ENCODE measurements around the gene B3GALT6. TPM values are rescaled to one million over a fixed set of nuclear protein-coding genes. Genes with fewer than 3 reads are reported as not detected.

Gene B3GALT6
- total RNA-seq, 4 donors from 2014 or later: 1.8 to 23.5 (median 17.6) TPM

DNA sequence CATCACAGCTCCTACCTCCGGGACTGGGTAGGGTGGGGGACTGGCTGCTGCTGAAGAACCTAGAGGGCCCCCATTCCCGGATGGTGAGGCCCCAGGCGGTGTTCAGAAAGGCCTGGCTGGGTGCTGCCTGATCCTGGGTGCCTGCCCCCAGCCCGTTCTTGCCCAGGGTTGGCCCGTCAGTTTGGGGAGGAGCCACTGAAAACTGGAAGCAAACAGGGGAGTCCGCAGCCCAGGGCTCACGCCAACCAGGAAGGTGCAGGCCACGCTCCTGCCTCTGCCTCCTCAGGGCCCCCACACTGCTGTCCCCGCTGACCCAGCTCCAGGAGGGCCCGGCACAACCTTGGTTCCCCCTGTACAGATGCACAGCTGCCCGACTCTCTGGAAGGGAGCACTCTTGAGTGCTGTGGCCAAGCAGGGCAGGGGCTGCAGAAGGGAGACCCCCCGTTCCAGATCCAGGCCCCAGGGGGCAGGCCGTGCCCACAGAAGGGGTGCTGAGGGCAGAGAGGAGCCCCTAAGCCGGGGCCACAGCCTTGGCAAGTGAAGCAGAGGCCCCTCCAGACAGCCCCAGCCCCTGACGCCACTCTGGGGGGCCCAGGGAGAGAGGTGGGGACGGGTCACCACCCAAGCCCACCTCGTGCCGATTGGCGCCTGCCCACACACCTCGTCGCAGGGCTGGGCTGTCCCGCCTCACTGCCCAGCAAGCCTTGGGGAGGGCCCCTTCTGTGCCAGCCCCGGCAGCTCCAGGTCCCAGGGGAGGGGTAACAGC lies 9.0 kb downstream of the B3GALT6 start:
- no peak for TF ChIP-seq POLR2A (IDR thresholded peaks at IDR 0.05)
- TF ChIP-seq, protein P1, sequence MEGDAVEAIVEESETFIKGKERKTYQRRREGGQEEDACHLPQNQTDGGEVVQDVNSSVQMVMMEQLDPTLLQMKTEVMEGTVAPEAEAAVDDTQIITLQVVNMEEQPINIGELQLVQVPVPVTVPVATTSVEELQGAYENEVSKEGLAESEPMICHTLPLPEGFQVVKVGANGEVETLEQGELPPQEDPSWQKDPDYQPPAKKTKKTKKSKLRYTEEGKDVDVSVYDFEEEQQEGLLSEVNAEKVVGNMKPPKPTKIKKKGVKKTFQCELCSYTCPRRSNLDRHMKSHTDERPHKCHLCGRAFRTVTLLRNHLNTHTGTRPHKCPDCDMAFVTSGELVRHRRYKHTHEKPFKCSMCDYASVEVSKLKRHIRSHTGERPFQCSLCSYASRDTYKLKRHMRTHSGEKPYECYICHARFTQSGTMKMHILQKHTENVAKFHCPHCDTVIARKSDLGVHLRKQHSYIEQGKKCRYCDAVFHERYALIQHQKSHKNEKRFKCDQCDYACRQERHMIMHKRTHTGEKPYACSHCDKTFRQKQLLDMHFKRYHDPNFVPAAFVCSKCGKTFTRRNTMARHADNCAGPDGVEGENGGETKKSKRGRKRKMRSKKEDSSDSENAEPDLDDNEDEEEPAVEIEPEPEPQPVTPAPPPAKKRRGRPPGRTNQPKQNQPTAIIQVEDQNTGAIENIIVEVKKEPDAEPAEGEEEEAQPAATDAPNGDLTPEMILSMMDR (IDR thresholded peaks at IDR 0.05): no peak
- Histone ChIP-seq H3K9me3 (no peaks in the 10 kb centered on the region), H3K27ac (no peak overlapping the region), H3K4me1 (peaks cover 0 to 9% of the 10 kb centered on the region in 2 donors), H3K4me3 (no peak overlapping the region), H3K36me3 (no peaks in the 10 kb centered on the region), H3K27me3 (peaks cover 0 to 4% of the 10 kb centered on the region in 2 donors)
- intact Hi-C loops (cut with DNase I; ENCODE audit: low total_unique reads): no loop called here
- DNase-seq: no peak

DNA sequence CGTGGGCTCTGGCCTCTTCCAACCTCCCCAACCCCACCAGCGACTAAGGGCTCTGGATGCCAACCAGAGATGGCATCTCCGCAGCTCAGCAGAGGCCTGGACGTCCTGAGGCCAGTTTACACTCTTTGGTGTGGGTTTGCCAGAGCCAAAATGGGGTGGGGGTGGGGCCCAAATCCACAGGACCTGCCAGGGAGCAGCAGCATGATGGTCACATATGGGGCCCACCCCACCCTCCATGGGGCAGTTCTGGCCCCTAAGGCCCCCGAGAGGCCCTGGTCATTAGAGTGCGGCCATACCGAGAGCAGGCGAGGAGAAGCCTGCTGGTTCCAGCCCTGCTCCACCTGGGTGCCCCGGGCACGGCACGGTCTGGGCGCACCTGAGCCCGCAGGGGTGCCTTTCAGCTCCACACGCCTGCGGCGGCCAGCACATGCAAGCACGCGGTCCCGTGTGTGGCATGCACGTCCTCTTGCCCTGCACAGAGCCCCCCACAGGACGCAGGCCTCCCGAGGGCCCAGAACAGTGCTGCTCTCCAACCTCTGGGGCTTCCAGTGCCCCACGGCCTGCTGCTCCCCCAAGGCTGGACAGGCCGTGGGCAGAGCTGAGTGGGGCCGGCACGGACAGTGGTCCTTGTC lies 9.7 kb downstream of the B3GALT6 start:
- Histone ChIP-seq H3K4me1 (peaks cover 0 to 14% of the 10 kb centered on the region in 2 donors), H3K27me3 (peaks cover 0 to 4% of the 10 kb centered on the region in 2 donors)

DNA sequence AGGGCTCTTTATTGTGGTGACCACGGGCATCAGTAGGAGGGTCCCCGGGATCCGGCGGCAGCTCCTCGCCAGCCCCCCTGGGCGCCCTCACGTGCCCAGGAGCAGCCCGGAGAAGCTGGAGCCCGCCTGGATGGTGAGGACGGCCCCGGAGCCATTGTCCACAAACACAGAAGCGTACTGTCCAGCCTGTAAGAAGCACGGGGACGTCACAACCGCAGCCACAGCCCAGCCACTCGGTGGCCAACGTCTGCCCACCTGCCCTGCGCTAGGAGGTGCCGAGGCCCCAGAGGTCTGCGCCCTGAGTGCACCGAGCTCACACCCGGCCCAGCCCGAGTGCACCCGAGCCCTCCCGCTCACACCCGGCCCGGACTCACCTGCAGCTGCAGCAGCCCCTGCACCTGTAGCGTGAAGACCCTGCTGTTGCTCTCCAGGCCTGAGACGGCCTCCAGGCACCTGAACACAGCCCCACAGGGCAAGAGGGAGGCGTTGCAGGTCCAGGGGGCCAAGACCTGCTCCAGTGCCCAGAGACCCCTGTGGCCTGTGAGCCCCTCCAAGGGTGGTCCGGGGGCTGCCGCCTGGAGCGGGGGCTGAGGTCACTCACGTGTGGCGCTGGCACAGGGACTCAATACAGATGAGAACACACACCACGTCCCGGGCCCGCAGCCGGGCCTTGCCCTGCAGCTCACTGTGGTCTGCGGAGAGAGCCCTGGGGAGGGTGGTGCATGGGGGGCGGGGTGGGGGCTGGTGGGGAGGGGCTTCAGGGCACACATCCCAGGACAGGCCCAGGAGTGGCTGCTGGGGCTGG lies 10.6 kb downstream of the B3GALT6 start:
- no peaks in the 10 kb centered on the region for H3K9me3 ChIP-seq
- TF ChIP-seq, protein P1 (IDR thresholded peaks at IDR 0.05): no peak
- no peak for TF ChIP-seq POLR2A (IDR thresholded peaks at IDR 0.05)
- intact Hi-C loops (cut with DNase I; ENCODE audit: low total_unique reads): no loop called here
- no peaks in the 10 kb centered on the region for H3K36me3 ChIP-seq
- peaks cover 0 to 12% of the 10 kb centered on the region in 2 donors for H3K27me3 ChIP-seq
- no peak overlapping the region for H3K27ac ChIP-seq
- no peak overlapping the region for H3K4me3 ChIP-seq
- H3K4me1 ChIP-seq: peaks cover 0 to 10% of the 10 kb centered on the region in 2 donors
- no peak for DNase-seq

More for the DNA sequence above, 9.7 kb downstream of the B3GALT6 start:
- H3K4me3 ChIP-seq: no peak overlapping the region
- H3K36me3 ChIP-seq: no peaks in the 10 kb centered on the region
- TF ChIP-seq, protein P1 (IDR thresholded peaks at IDR 0.05): no peak
- TF ChIP-seq POLR2A (IDR thresholded peaks at IDR 0.05): no peak
- intact Hi-C loops (cut with DNase I; ENCODE audit: low total_unique reads): no loop called here
- no peak overlapping the region for H3K27ac ChIP-seq
- DNase-seq: no peak
- no peaks in the 10 kb centered on the region for H3K9me3 ChIP-seq

DNA sequence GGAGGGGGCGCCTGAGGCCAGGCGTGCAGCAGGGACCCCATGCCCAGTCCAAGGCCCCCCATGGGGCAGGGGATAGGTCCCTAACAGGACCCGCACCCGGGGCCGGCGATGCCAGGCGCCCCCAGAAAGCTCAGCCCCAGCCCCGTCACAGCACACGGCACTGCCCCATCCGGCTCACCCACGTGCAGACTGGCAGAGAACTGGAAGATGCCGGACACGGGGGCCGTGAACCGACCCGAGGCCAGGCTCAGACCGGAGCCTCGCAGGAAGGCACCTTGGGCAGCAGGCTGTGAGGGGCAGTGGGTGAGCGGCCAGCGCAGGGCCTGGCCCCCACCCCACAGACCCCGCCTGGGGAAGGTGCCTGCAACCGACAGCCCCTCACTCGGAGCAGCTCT lies 11.2 kb downstream of the B3GALT6 start:
- Histone ChIP-seq H3K27ac (no peak overlapping the region), H3K4me3 (no peak overlapping the region), H3K4me1 (peaks cover 0 to 9% of the 10 kb centered on the region in 2 donors), H3K9me3 (no peaks in the 10 kb centered on the region), H3K27me3 (peaks cover 0 to 12% of the 10 kb centered on the region in 2 donors), H3K36me3 (no peaks in the 10 kb centered on the region)
- DNase-seq: no peak
- intact Hi-C loops (cut with DNase I; ENCODE audit: low total_unique reads): no loop called here
- TF ChIP-seq, protein P1 (IDR thresholded peaks at IDR 0.05): no peak
- TF ChIP-seq POLR2A (IDR thresholded peaks at IDR 0.05): no peak

Measured in uterus (tissue), 4 donors.